ENCODE data around the gene KAZALD1. TPM values are rescaled to one million over a fixed set of nuclear protein-coding genes. Genes with fewer than 3 reads are reported as not detected.

KAZALD1 gene
- total RNA-seq, 1 experiment from 2014 or later = 16.0 TPM

- Histone ChIP-seq H3K79me2 (ENCODE audit: insufficient read depth, low read length) (no peaks in the 10 kb centered on the region), H3K27me3 (ENCODE audit: insufficient read depth, low read length) (no peaks in the 10 kb centered on the region)
Measured at GRCh38 chr10:101114646-101115045, 52.9 kb downstream of the KAZALD1 start.

More at GRCh38 chr10:101114646-101115045, 52.9 kb downstream of the KAZALD1 start:
- TF ChIP-seq CTCF (IDR thresholded peaks at IDR 0.05 in 2 of 3, conservative IDR thresholded peaks at IDR 0.05 in 1 of 3; ENCODE audit: borderline replicate concordance in 1 of 3, insufficient read depth in 1 of 3, low read depth in 2 of 3, low read length in 2 of 3) (no peak), EGR1 (IDR thresholded peaks at IDR 0.05; ENCODE audit: low read depth) (no peak), MAX (IDR thresholded peaks at IDR 0.05) (no peak), ZBTB33 (IDR thresholded peaks at IDR 0.05; ENCODE audit: extremely low read depth, insufficient replicate concordance, low read length) (no peak), CBX3 (IDR thresholded peaks at IDR 0.05; ENCODE audit: low read depth) (no peak), ELF1 (IDR thresholded peaks at IDR 0.05; ENCODE audit: borderline replicate concordance, low read depth) (no peak), JUND (IDR thresholded peaks at IDR 0.05) (no peak), FOSL1 (IDR thresholded peaks at IDR 0.05; ENCODE audit: low read depth) (no peak), SIN3A (IDR thresholded peaks at IDR 0.05; ENCODE audit: low read depth) (no peak), POLR2AphosphoS5 (IDR thresholded peaks at IDR 0.05; ENCODE audit: low read depth, low read length) (no peak), EZH2 (IDR thresholded peaks at IDR 0.05) (no peak), SRF (IDR thresholded peaks at IDR 0.05; ENCODE audit: low read depth) (no peak)
- CTCF ChIA-PET = interaction anchor here (1.4 kb wide), 1 partner anchor 28 kb away, joined by 5 read pairs; no protein-coding TSS in a partner anchor
- POLR2A ChIA-PET = no interaction called here
- no peak for DNase-seq (ENCODE audit: low read depth, low spot score)
- Histone ChIP-seq H3K27ac (ENCODE audit: low read depth, low read length) (no peak overlapping the region), H3K36me3 (ENCODE audit: control insufficient read depth in 1 of 2, insufficient read depth in 2 of 2, low read length in 2 of 2) (no peaks in the 10 kb centered on the region), H3K4me1 (ENCODE audit: control insufficient read depth in 1 of 2, insufficient read depth in 2 of 2, low read length in 2 of 2) (peaks cover 13 to 24% of the 10 kb centered on the region in 2 experiments; a peak in 3 of 4 replicates), H3K9me2 (ENCODE audit: insufficient read depth) (no peaks in the 10 kb centered on the region), H2AFZ (ENCODE audit: low read depth, low read length, poor library complexity, severe bottlenecking) (no peak overlapping the region), H3K4me2 (ENCODE audit: low read length) (no peak overlapping the region), H3K4me3 (replicated peaks in 1 of 2; ENCODE audit: low read depth in 1 of 2, low read length in 2 of 2) (no peak overlapping the region), H3K9ac (ENCODE audit: low read length) (no peak overlapping the region), H4K20me1 (ENCODE audit: insufficient read depth) (no peaks in the 10 kb centered on the region), H3K9me3 (ENCODE audit: control insufficient read depth in 1 of 2, insufficient read depth in 1 of 2, low read depth in 1 of 2, low read length in 2 of 2) (no peaks in the 10 kb centered on the region)
- ATAC-seq = no peak
- no TSS peak for BruUV-seq (replicated peaks)
- intact Hi-C loops (cut with micrococcal nuclease) = no loop called here
- RAD21 ChIA-PET (ENCODE audit: low non-redundant PET in 1 of 2, low total read pairs in 2 of 2, uncharacterized antibody in 2 of 2, unreplicated experiment in 2 of 2) = no interaction called here

Other genes with a start within 250 kb of the KAZALD1 start
- 43.0 TPM for gene SLF2, start 149.0 kb upstream of the KAZALD1 start, total RNA-seq (2021; ENCODE audit: unreplicated experiment)
- 29.4 TPM for gene SEMA4G, start 92.5 kb upstream of the KAZALD1 start, total RNA-seq (2021; ENCODE audit: unreplicated experiment)
- gene MRPL43, start 74.5 kb upstream of the KAZALD1 start, total RNA-seq (2021; ENCODE audit: unreplicated experiment) = 136 TPM
- gene TWNK, start 74.4 kb upstream of the KAZALD1 start, total RNA-seq (2021; ENCODE audit: unreplicated experiment) = 42.1 TPM
- 93.0 TPM for gene LZTS2, start 62.2 kb upstream of the KAZALD1 start, total RNA-seq (2021; ENCODE audit: unreplicated experiment)
- gene PDZD7, start 30.9 kb upstream of the KAZALD1 start, total RNA-seq (2021; ENCODE audit: unreplicated experiment) = 6.1 TPM
- gene SFXN3, start 30.8 kb upstream of the KAZALD1 start, total RNA-seq (2021; ENCODE audit: unreplicated experiment) = 52.5 TPM
- gene TLX1, start 69.3 kb downstream of the KAZALD1 start, total RNA-seq (2021; ENCODE audit: unreplicated experiment) = not detected
- gene LBX1, start 167.5 kb downstream of the KAZALD1 start, total RNA-seq (2021; ENCODE audit: unreplicated experiment) = not detected

All from HCT116 (cell line).